ENCODE measurements around the gene MTF2.

Gene MTF2

DNA sequence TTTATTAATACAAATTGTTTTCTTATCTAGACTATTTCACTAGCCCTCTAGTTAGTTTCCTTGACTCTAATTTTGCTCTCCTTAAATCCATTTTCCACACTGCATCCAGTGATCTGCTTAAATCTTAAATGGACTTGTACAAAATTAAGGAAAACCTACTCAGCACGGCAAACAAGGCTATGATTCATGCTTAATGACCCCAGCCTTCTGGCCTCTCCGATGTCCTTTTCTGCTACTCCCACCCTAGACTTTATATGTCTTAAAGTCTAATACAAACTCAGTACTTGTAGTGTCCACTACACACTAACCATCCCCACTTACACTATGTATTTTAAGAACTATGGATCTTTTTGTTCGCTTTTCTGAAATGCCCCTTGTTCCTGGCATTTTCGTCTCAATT lies 98.9 kb downstream of the MTF2 start:
- peaks cover 30 to 41% of the 10 kb centered on the region in 2 experiments for H3K4me1 ChIP-seq (ENCODE audit: control insufficient read depth in 1 of 2, insufficient read depth in 1 of 2, low read depth in 1 of 2, low read length in 1 of 2)

DNA sequence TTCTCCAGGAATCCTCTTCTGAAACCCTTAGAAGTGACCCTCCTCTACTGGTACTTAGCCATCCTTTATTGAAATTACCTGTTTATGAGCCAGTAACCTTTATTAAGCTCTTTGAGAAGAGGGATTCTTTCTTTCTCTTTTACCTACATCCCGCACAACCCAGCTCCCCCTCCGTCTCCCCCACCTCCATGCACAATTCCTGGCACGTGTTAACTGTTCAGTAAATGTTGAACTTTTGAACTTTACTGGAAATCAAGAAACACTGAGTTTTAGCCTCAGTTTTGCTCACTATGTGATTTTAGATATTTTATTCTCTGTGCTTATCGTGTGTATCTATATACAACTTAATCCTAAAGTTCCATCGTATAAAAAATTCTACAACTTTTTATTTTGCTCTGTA lies 99.3 kb downstream of the MTF2 start:
- TF ChIP-seq, protein P1, sequence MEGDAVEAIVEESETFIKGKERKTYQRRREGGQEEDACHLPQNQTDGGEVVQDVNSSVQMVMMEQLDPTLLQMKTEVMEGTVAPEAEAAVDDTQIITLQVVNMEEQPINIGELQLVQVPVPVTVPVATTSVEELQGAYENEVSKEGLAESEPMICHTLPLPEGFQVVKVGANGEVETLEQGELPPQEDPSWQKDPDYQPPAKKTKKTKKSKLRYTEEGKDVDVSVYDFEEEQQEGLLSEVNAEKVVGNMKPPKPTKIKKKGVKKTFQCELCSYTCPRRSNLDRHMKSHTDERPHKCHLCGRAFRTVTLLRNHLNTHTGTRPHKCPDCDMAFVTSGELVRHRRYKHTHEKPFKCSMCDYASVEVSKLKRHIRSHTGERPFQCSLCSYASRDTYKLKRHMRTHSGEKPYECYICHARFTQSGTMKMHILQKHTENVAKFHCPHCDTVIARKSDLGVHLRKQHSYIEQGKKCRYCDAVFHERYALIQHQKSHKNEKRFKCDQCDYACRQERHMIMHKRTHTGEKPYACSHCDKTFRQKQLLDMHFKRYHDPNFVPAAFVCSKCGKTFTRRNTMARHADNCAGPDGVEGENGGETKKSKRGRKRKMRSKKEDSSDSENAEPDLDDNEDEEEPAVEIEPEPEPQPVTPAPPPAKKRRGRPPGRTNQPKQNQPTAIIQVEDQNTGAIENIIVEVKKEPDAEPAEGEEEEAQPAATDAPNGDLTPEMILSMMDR (IDR thresholded peaks at IDR 0.05): no peak
- Histone ChIP-seq H3K9me3 (no peaks in the 10 kb centered on the region), H3K36me3 (no peaks in the 10 kb centered on the region), H3K4me3 (ENCODE audit: low read depth in 1 of 2, low read length in 1 of 2) (peak overlapping the region; percentile 99), H3K27ac (peak overlapping the region; percentile 98), H3K4me1 (ENCODE audit: control insufficient read depth in 1 of 2, insufficient read depth in 1 of 2, low read depth in 1 of 2, low read length in 1 of 2) (peaks cover 30 to 41% of the 10 kb centered on the region in 2 experiments), H3K27me3 (no peaks in the 10 kb centered on the region)

More for the DNA sequence above, 98.9 kb downstream of the MTF2 start:
- TF ChIP-seq, protein P1 (IDR thresholded peaks at IDR 0.05): no peak
- H3K4me3 ChIP-seq (ENCODE audit: low read depth in 1 of 2, low read length in 1 of 2): peak overlapping the region in 1 of 2 experiments; percentile 99
- no peaks in the 10 kb centered on the region for H3K27me3 ChIP-seq
- peak overlapping the region; percentile 98 for H3K27ac ChIP-seq
- no peaks in the 10 kb centered on the region for H3K36me3 ChIP-seq
- no peaks in the 10 kb centered on the region for H3K9me3 ChIP-seq

DNA sequence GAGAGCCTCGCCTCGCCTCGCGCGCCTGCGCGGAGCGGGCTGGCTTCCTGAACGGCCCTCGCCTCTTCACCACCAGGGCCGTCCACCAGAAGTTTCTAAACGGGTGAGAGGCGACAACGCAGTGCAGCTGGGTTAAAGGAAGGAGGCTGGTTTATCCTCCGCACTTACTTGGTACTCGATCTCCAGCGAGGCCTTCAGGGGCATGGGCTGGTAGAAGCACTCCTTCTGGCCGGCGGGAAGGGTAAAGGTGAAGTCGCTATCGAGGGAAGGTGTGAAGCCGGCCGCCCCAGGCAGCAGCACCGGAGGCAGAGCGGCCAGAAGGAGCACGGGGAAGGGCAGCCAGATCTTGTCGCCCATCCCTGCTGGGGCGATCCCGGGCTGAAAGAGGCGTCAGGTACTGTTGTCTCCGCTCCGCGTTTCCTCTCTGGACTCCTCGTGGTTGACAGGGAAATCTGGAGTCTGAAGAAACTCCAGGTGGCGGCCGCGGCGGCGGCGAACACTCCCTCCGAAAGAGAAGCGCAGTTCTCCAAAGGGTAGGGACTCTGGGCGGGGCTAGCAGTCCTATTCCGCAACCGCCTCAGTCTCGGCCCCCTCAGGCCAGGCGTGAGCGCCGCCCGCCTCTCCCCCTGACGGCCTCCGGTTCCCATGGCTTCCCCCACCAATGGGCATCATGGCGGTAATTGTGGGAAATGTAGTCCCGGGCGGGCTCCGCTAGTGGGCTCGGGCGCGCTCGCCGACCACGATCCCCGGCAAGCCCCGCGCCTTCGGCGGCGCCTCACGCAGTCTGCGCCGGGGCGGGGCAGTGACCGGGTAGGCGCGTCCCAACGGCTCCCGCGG lies 101.0 kb downstream of the MTF2 start, which contains the start of gene TMED5:
Gene TMED5, minus strand, starts transcription at position 528 of the 837 bp plus-strand sequence. Its CDS starts 171 bp downstream, at position 357.
- Histone ChIP-seq H3K36me3 (no peaks in the 10 kb centered on the region), H3K4me1 (ENCODE audit: control insufficient read depth in 1 of 2, insufficient read depth in 1 of 2, low read depth in 1 of 2, low read length in 1 of 2) (peaks cover 30 to 41% of the 10 kb centered on the region in 2 experiments), H3K4me3 (ENCODE audit: low read depth in 1 of 2, low read length in 1 of 2) (peak within 1 kb of the TSS; percentile 99), H3K27me3 (no peaks in the 10 kb centered on the region), H3K9me3 (no peaks in the 10 kb centered on the region), H3K27ac (peak within 1 kb of the TSS; percentile 98)
- TF ChIP-seq, protein P1 (IDR thresholded peaks at IDR 0.05): peak; percentile 58

DNA sequence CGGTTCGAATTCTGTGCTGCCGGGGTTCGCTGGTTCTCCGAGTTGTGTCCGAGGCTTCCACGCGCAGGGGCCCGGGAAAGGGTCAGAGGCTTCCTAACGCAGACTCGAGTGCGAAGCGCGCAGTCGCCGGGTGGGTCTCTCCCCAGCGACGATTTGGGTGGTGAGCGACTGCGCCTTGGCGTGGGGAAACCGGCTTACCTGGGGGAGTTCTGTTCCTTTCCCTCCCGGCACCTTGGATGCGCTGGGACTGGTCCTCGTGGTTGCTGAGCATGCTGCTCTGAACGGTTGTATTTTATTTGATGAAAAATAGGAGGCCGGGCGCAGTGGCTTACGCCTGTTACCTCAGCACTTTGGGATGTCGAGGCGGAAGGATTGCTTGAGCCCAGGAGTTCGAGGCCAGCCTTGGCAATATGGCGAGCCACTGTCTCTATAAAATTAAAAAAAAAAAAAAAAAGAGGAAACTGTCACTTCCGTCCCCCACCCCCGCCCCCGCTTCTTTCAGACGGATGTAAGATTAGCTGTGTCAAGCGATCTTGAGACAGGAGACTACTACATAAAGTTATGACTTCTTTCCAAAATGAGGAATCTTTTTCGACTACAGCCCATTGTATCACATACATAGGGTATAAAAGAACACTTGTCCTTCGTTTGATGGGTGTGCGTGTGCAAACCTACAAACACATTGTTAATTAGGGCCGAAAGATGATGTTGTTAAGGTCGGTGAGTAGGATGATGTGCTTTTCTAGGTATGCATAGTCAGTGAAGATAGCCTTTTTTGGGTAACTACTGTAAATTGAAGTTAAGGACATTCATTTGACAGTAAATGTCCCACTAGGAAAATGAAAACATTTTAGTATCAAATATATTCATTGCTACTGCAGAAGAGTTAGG lies 101.9 kb downstream of the MTF2 start, which contains the start of gene CCDC18:
Gene CCDC18, plus strand, starts transcription at position 2 of the 891 bp plus-strand sequence. CDS start 2,638 bp downstream, outside the sequence.
- Histone ChIP-seq H3K4me1 (ENCODE audit: control insufficient read depth in 1 of 2, insufficient read depth in 1 of 2, low read depth in 1 of 2, low read length in 1 of 2) (peaks cover 30 to 41% of the 10 kb centered on the region in 2 experiments), H3K36me3 (no peaks in the 10 kb centered on the region), H3K27ac (peak within 1 kb of the TSS; percentile 98), H3K9me3 (no peaks in the 10 kb centered on the region), H3K4me3 (ENCODE audit: low read depth in 1 of 2, low read length in 1 of 2) (peak within 1 kb of the TSS; percentile 99), H3K27me3 (no peaks in the 10 kb centered on the region)
- TF ChIP-seq, protein P1 (IDR thresholded peaks at IDR 0.05): no peak

DNA sequence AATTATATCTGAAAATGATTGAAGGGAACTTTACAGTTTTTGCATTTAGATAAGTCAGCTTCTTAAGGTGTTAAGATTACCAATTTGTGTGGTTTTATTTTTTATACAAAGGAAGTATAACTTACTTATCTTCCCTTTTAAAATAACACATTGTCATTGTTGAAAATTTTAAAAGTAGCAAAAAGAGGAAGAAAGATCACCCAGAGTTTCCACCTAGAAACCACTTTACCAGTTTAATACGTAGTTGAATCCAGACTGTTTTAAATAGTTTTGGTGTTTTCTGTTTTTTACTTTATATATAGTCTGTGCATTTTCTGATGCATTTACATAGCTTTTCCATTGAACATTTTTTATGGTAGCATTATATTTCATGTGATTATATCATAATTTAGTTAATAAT lies 107.6 kb downstream of the MTF2 start:
- H3K36me3 ChIP-seq: no peaks in the 10 kb centered on the region
- no peaks in the 10 kb centered on the region for H3K27me3 ChIP-seq
- peak overlapping the region; percentile 68 for H3K27ac ChIP-seq
- no peaks in the 10 kb centered on the region for H3K9me3 ChIP-seq
- TF ChIP-seq, protein P1 (IDR thresholded peaks at IDR 0.05): no peak
- H3K4me1 ChIP-seq (ENCODE audit: control insufficient read depth in 1 of 2, insufficient read depth in 1 of 2, low read depth in 1 of 2, low read length in 1 of 2): peaks cover 5 to 19% of the 10 kb centered on the region in 2 experiments
- H3K4me3 ChIP-seq (ENCODE audit: low read depth in 1 of 2, low read length in 1 of 2): no peak overlapping the region

Data from neutrophil (primary cell).